Loucy (cell line): ENCODE results near the gene HK1.

Experiments
- H2AFZ ChIP-seq: fragments of 200-600 bp; sonication (generic); 2 replicates; pipeline ENCODE4 v1.6.0; 2016; ENCODE audit warnings: antibody characterized with exemption, mild to moderate bottlenecking, low read length, moderate library complexity
- H3F3A ChIP-seq: fragments of 200-600 bp; 2 replicates; pipeline ENCODE4 v1.6.0; 2016; ENCODE audit warnings: antibody characterized with exemption, low read depth, mild to moderate bottlenecking
- H3K27me3 ChIP-seq: fragments of 200-600 bp; sonication (generic); 2 replicates; pipeline ENCODE4 v1.6.1; 2014; ENCODE audit warnings: low read length, mild to moderate bottlenecking; ENCODE audit not compliant: insufficient read depth, poor library complexity, severe bottlenecking
- H3K36me3 ChIP-seq: fragments of 200-600 bp; sonication (generic); 2 replicates; pipeline ENCODE4 v1.6.1; 2016; ENCODE audit warnings: low read length; ENCODE audit not compliant: insufficient read depth
- H3K4me1 ChIP-seq: fragments of 200-600 bp; sonication (generic); 2 replicates; pipeline ENCODE4 v1.5.1; 2014; ENCODE audit warnings: low read length, mild to moderate bottlenecking; ENCODE audit not compliant: insufficient read depth, poor library complexity, severe bottlenecking
- H3K4me2 ChIP-seq: fragments of 200-600 bp; sonication (generic); 2 replicates; pipeline ENCODE4 v1.6.0; 2014; ENCODE audit warnings: antibody characterized with exemption, low read length, low read depth, mild to moderate bottlenecking; ENCODE audit not compliant: poor library complexity, severe bottlenecking
- H3K4me3 ChIP-seq: fragments of 200-600 bp; sonication (generic); 2 replicates; pipeline ENCODE4 v1.5.1; 2014; ENCODE audit warnings: low read length, mild to moderate bottlenecking, mixed read lengths; ENCODE audit not compliant: poor library complexity, severe bottlenecking
- H3K79me2 ChIP-seq: fragments of 200-600 bp; sonication (generic); 2 replicates; pipeline ENCODE4 v1.6.1; 2014; ENCODE audit warnings: low read length; ENCODE audit not compliant: insufficient read depth
- H3K9ac ChIP-seq: fragments of 200-600 bp; sonication (generic); 2 replicates; pipeline ENCODE4 v1.6.0; 2014; ENCODE audit warnings: mild to moderate bottlenecking, low read depth, low read length, moderate library complexity; ENCODE audit not compliant: poor library complexity, severe bottlenecking
- H3K9me2 ChIP-seq: fragments of 200-600 bp; sonication (generic); replicated peaks from 2 replicates; pipeline ENCODE4 v1.6.1; 2016; ENCODE audit warnings: low read depth, low read length, mixed read lengths
- H3K9me3 ChIP-seq: fragments of 200-600 bp; sonication (generic); 2 replicates; pipeline ENCODE4 v1.6.1; 2014; ENCODE audit warnings: mild to moderate bottlenecking, antibody characterized with exemption, low read length, low read depth; ENCODE audit not compliant: insufficient read depth
- H4K20me1 ChIP-seq: fragments of 200-600 bp; sonication (generic); 2 replicates; pipeline ENCODE4 v1.6.0; 2014; ENCODE audit warnings: antibody characterized with exemption, low read length, mild to moderate bottlenecking; ENCODE audit not compliant: insufficient read depth, poor library complexity, severe bottlenecking
- CTCF ChIP-seq: fragments of 200-600 bp; sonication (generic); conservative IDR thresholded peaks from 2 replicates; pipeline ENCODE4 v1.5.1; 2014; ENCODE audit warnings: mild to moderate bottlenecking, antibody characterized with exemption, low read length
- EZH2phosphoT487 ChIP-seq: fragments of 200-600 bp; IDR thresholded peaks from 2 replicates; pipeline ENCODE4 v1.6.1; 2018; ENCODE audit warnings: antibody characterized with exemption, mild to moderate bottlenecking, moderate library complexity, borderline replicate concordance

HK1 gene

GRCh38 chr10:69242852-69243212, 35.5 kb upstream of the HK1 start:
- Histone ChIP-seq H3K4me3 (no peak overlapping the region), H3K9ac (no peak overlapping the region), H4K20me1 (no peaks in the 10 kb centered on the region), H3K36me3 (no peaks in the 10 kb centered on the region), H2AFZ (no peak overlapping the region), H3F3A (no peaks in the 10 kb centered on the region), H3K4me1 (peaks cover 11% of the 10 kb centered on the region), H3K79me2 (no peaks in the 10 kb centered on the region), H3K9me2 (no peaks in the 10 kb centered on the region), H3K4me2 (no peak overlapping the region), H3K27me3 (no peaks in the 10 kb centered on the region), H3K9me3 (no peaks in the 10 kb centered on the region)
- TF ChIP-seq CTCF, result no peak
- no peak for TF ChIP-seq EZH2phosphoT487

- Histone ChIP-seq H2AFZ (no peak overlapping the region), H3K4me2 (no peak overlapping the region), H3K27me3 (no peaks in the 10 kb centered on the region), H3K9me2 (no peaks in the 10 kb centered on the region), H3K9me3 (no peaks in the 10 kb centered on the region), H3F3A (no peaks in the 10 kb centered on the region), H3K36me3 (no peaks in the 10 kb centered on the region), H3K79me2 (no peaks in the 10 kb centered on the region), H3K4me1 (peaks cover 9% of the 10 kb centered on the region), H4K20me1 (no peaks in the 10 kb centered on the region), H3K4me3 (no peak overlapping the region), H3K9ac (no peak overlapping the region)
- TF ChIP-seq CTCF (no peak), EZH2phosphoT487 (no peak)
Observed at GRCh38 chr10:69243817-69244216, 34.5 kb upstream of the HK1 start.

- no peak overlapping the region for H2AFZ ChIP-seq
Observed at GRCh38 chr10:69246036-69246435, 32.3 kb upstream of the HK1 start.

More at GRCh38 chr10:69246036-69246435, 32.3 kb upstream of the HK1 start:
- H3K9me3 ChIP-seq, result no peaks in the 10 kb centered on the region
- H3K9ac ChIP-seq, result no peak overlapping the region
- no peaks in the 10 kb centered on the region for H3K4me1 ChIP-seq
- no peaks in the 10 kb centered on the region for H3K79me2 ChIP-seq
- no peaks in the 10 kb centered on the region for H3K36me3 ChIP-seq
- H3K27me3 ChIP-seq, result no peaks in the 10 kb centered on the region
- H3F3A ChIP-seq, result no peaks in the 10 kb centered on the region
- no peak for TF ChIP-seq EZH2phosphoT487
- no peak for TF ChIP-seq CTCF
- no peak overlapping the region for H3K4me3 ChIP-seq
- H3K9me2 ChIP-seq, result no peaks in the 10 kb centered on the region
- H4K20me1 ChIP-seq, result no peaks in the 10 kb centered on the region
- H3K4me2 ChIP-seq, result no peak overlapping the region
